ENCODE data around the gene WDR59.
"Not testable (repeated sequence)": the region's sequence is repeated elsewhere in the genome, so short reads cannot be mapped to it uniquely, and the experiment has no call there.

Gene WDR59

GRCh38 chr16:74990832-74991231 is 5.9 kb upstream of the WDR59 start:
- Histone ChIP-seq H3F3A (ENCODE audit: low read depth) (no peaks in the 10 kb centered on the region), H3K4me1 (ENCODE audit: insufficient read depth, low read length, poor library complexity, severe bottlenecking) (no peaks in the 10 kb centered on the region), H3K4me3 (ENCODE audit: low read length, poor library complexity, severe bottlenecking) (no peak overlapping the region), H4K20me1 (ENCODE audit: insufficient read depth, low read length, poor library complexity, severe bottlenecking) (no peaks in the 10 kb centered on the region), H2AFZ (ENCODE audit: low read length) (no peak overlapping the region), H3K9me2 (replicated peaks; ENCODE audit: low read depth, low read length) (no peaks in the 10 kb centered on the region), H3K36me3 (ENCODE audit: insufficient read depth, low read length) (no peaks in the 10 kb centered on the region), H3K27me3 (ENCODE audit: insufficient read depth, low read length, poor library complexity, severe bottlenecking) (no peaks in the 10 kb centered on the region), H3K4me2 (ENCODE audit: low read depth, low read length, poor library complexity, severe bottlenecking) (no peak overlapping the region), H3K9ac (ENCODE audit: low read depth, low read length, poor library complexity, severe bottlenecking) (no peak overlapping the region), H3K79me2 (ENCODE audit: insufficient read depth, low read length) (no peaks in the 10 kb centered on the region), H3K9me3 (ENCODE audit: insufficient read depth, low read depth, low read length) (no peaks in the 10 kb centered on the region)
- TF ChIP-seq EZH2phosphoT487 (IDR thresholded peaks at IDR 0.05; ENCODE audit: borderline replicate concordance) = no peak
- no peak for TF ChIP-seq CTCF (conservative IDR thresholded peaks at IDR 0.05; ENCODE audit: low read length)

- not testable (repeated sequence) for H3K9me3 ChIP-seq (ENCODE audit: insufficient read depth, low read depth, low read length); H3K4me2 ChIP-seq (ENCODE audit: low read depth, low read length, poor library complexity, severe bottlenecking); H3K36me3 ChIP-seq (ENCODE audit: insufficient read depth, low read length); H3K4me3 ChIP-seq (ENCODE audit: low read length, poor library complexity, severe bottlenecking); H3K9me2 ChIP-seq (replicated peaks; ENCODE audit: low read depth, low read length); H3K27me3 ChIP-seq (ENCODE audit: insufficient read depth, low read length, poor library complexity, severe bottlenecking); H4K20me1 ChIP-seq (ENCODE audit: insufficient read depth, low read length, poor library complexity, severe bottlenecking); H3F3A ChIP-seq (ENCODE audit: low read depth); H3K4me1 ChIP-seq (ENCODE audit: insufficient read depth, low read length, poor library complexity, severe bottlenecking); H3K79me2 ChIP-seq (ENCODE audit: insufficient read depth, low read length); H3K9ac ChIP-seq (ENCODE audit: low read depth, low read length, poor library complexity, severe bottlenecking); H2AFZ ChIP-seq (ENCODE audit: low read length)
Observed at GRCh38 chr16:74989864-74990263, 4.9 kb upstream of the WDR59 start.

GRCh38 chr16:74987027-74987681 is 2.2 kb upstream of the WDR59 start:
- Histone ChIP-seq H3K4me3 (ENCODE audit: low read length, poor library complexity, severe bottlenecking) (no peak overlapping the region), H3F3A (ENCODE audit: low read depth) (no peaks in the 10 kb centered on the region), H3K27me3 (ENCODE audit: insufficient read depth, low read length, poor library complexity, severe bottlenecking) (no peaks in the 10 kb centered on the region), H3K9ac (ENCODE audit: low read depth, low read length, poor library complexity, severe bottlenecking) (no peak overlapping the region), H3K36me3 (ENCODE audit: insufficient read depth, low read length) (no peaks in the 10 kb centered on the region), H3K9me2 (replicated peaks; ENCODE audit: low read depth, low read length) (no peaks in the 10 kb centered on the region), H2AFZ (ENCODE audit: low read length) (no peak overlapping the region), H3K9me3 (ENCODE audit: insufficient read depth, low read depth, low read length) (no peaks in the 10 kb centered on the region), H4K20me1 (ENCODE audit: insufficient read depth, low read length, poor library complexity, severe bottlenecking) (peaks cover 4% of the 10 kb centered on the region), H3K4me1 (ENCODE audit: insufficient read depth, low read length, poor library complexity, severe bottlenecking) (peaks cover 7% of the 10 kb centered on the region), H3K79me2 (ENCODE audit: insufficient read depth, low read length) (peaks cover 26% of the 10 kb centered on the region), H3K4me2 (ENCODE audit: low read depth, low read length, poor library complexity, severe bottlenecking) (no peak overlapping the region)
- TF ChIP-seq CTCF (conservative IDR thresholded peaks at IDR 0.05; ENCODE audit: low read length) (no peak), EZH2phosphoT487 (IDR thresholded peaks at IDR 0.05; ENCODE audit: borderline replicate concordance) (no peak)

- H3K9ac ChIP-seq (ENCODE audit: low read depth, low read length, poor library complexity, severe bottlenecking) = peak overlapping the region; percentile 87
- no peaks in the 10 kb centered on the region for H3K36me3 ChIP-seq (ENCODE audit: insufficient read depth, low read length)
- H3K27me3 ChIP-seq (ENCODE audit: insufficient read depth, low read length, poor library complexity, severe bottlenecking) = no peaks in the 10 kb centered on the region
- H3K4me3 ChIP-seq (ENCODE audit: low read length, poor library complexity, severe bottlenecking) = peak overlapping the region; percentile 98
- H4K20me1 ChIP-seq (ENCODE audit: insufficient read depth, low read length, poor library complexity, severe bottlenecking) = peaks cover 4% of the 10 kb centered on the region
- TF ChIP-seq EZH2phosphoT487 (IDR thresholded peaks at IDR 0.05; ENCODE audit: borderline replicate concordance) = no peak
- no peak for TF ChIP-seq CTCF (conservative IDR thresholded peaks at IDR 0.05; ENCODE audit: low read length)
- H3K4me2 ChIP-seq (ENCODE audit: low read depth, low read length, poor library complexity, severe bottlenecking) = peak overlapping the region; percentile 75
- no peak overlapping the region for H2AFZ ChIP-seq (ENCODE audit: low read length)
- H3K9me2 ChIP-seq (replicated peaks; ENCODE audit: low read depth, low read length) = no peaks in the 10 kb centered on the region
- H3K79me2 ChIP-seq (ENCODE audit: insufficient read depth, low read length) = peaks cover 27% of the 10 kb centered on the region
- H3K4me1 ChIP-seq (ENCODE audit: insufficient read depth, low read length, poor library complexity, severe bottlenecking) = peaks cover 8% of the 10 kb centered on the region
- H3K9me3 ChIP-seq (ENCODE audit: insufficient read depth, low read depth, low read length) = no peaks in the 10 kb centered on the region
- H3F3A ChIP-seq (ENCODE audit: low read depth) = no peaks in the 10 kb centered on the region
Observed at GRCh38 chr16:74984194-74984528, 762 bp downstream of the WDR59 start.

Measured in Loucy (cell line).